Left kidney (tissue), 2 donors: ENCODE measurements around the gene AXIN1. TPM values are rescaled to one million over a fixed set of nuclear protein-coding genes. Genes with fewer than 3 reads are reported as not detected.

Experiments used
- DNase-seq: peaks from one replicate; pipeline ENCODE4 v3.0.0-alpha.2; 2013
- polyA plus RNA-seq: library from polyadenylated mRNA; unstranded; fragments of 120-200 nt; gene quantifications from one replicate; pipeline ENCODE4 v1.2.1, GENCODE V29; 2013; ENCODE audit not compliant: insufficient read length

Gene AXIN1
- polyA plus RNA-seq, 1 donor, result 14.7 TPM

GRCh38 chr16:303760-304505 is 48.6 kb downstream of the AXIN1 start:
- DNase-seq, result no peak

- no peak for DNase-seq
Measured at GRCh38 chr16:301950-302349, 50.6 kb downstream of the AXIN1 start.

GRCh38 chr16:301235-301634 is 51.3 kb downstream of the AXIN1 start:
- no peak for DNase-seq

- no peak for DNase-seq
Measured at GRCh38 chr16:297832-298231, 54.7 kb downstream of the AXIN1 start.

GRCh38 chr16:296806-297510 is 55.6 kb downstream of the AXIN1 start:
- no peak for DNase-seq

- DNase-seq, result no peak
Measured at GRCh38 chr16:296276-296675, 56.2 kb downstream of the AXIN1 start.

- no peak for DNase-seq
Measured at GRCh38 chr16:293043-293775, 59.3 kb downstream of the AXIN1 start.

- no peak for DNase-seq
Measured at GRCh38 chr16:291539-291938, 61.0 kb downstream of the AXIN1 start.

- DNase-seq, result no peak
Measured at GRCh38 chr16:290681-291405, 61.7 kb downstream of the AXIN1 start.

- no peak for DNase-seq
Measured at GRCh38 chr16:290015-290680, 62.4 kb downstream of the AXIN1 start.

GRCh38 chr16:289395-289997 is 63.0 kb downstream of the AXIN1 start:
- no peak for DNase-seq

GRCh38 chr16:287981-288920 is 64.3 kb downstream of the AXIN1 start:
- no peak for DNase-seq

- DNase-seq, result no peak
Measured at GRCh38 chr16:287298-287811, 65.2 kb downstream of the AXIN1 start.

- no peak for DNase-seq
Measured at GRCh38 chr16:286491-287297, 65.8 kb downstream of the AXIN1 start.

- no peak for DNase-seq
Measured at GRCh38 chr16:285146-286055, 67.1 kb downstream of the AXIN1 start.

- no peak for DNase-seq
Measured at GRCh38 chr16:284204-285120, 68.1 kb downstream of the AXIN1 start.
